HCT116 (cell line): ENCODE measurements around the gene WDR5.

Experiments used
- CTCF ChIP-seq, 3 experiments: fragments of 200-600 bp in 1 of 3; sonication (generic) in 1 of 3; IDR thresholded peaks in 2 of 3; conservative IDR thresholded peaks in 1 of 3; 2 replicates each; pipeline ENCODE4 v1.5.1; 2012 to 2017; ENCODE audit warnings: low read depth in 2 of 3, low read length in 2 of 3, antibody characterized with exemption in 1 of 3, borderline replicate concordance in 1 of 3, control low read depth in 1 of 3, mild to moderate bottlenecking in 1 of 3, mixed read lengths in 1 of 3, mixed run types in 1 of 3, moderate library complexity in 1 of 3; ENCODE audit not compliant: insufficient read depth in 1 of 3
- POLR2AphosphoS5 ChIP-seq: IDR thresholded peaks from 2 replicates; pipeline ENCODE4 v1.6.1; 2011; ENCODE audit warnings: mild to moderate bottlenecking, low read depth, low read length, moderate library complexity

DNA sequence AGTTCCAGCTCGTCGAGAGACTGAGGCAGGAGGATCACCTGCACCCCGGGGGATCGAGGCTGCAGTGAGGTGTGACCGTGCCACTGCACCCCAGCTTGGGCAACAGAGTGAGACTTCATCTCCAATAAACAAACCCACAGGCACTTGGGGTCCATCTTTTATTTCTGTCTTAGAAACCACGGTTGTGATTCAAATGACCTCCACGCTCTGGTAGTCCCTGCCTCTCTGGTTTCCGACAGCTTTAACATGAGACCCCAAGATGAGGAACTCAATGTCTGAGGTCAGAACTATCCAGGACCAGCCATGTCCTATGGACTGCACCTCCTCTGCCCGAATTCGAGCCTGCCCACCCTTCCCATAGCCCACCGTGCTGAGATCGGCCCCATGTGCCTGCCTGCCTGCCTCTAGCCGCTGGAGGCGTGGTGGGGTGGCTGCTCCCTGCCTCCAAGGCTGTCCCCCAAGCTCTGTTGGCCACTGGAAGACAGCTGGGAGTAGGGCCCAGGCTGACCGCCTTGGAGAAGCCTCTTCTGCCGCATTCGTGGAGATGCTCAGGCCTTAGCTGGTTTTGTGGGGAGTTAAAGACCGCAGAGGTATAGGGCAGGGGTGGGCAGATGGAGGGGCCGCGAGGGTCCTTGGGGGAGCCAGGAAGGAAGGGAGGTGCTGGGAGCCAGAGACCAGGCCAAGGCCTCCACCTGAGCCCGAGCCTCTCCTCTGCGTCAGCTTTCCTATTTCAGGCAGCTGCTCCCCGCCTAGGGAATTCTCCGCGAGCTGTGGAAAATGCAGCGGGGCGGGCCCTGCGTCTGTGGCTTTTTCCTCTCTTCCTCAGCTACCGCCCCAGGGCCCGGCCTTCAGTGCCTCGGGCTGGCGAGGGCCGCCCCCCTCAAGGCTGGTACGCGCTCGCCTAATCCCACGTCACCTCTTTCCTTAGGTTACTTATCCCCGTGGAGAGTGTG lies 6.9 kb upstream of the WDR5 start:
- TF ChIP-seq CTCF (IDR thresholded peaks at IDR 0.05 in 2 of 3, conservative IDR thresholded peaks at IDR 0.05 in 1 of 3; ENCODE audit: borderline replicate concordance in 1 of 3, insufficient read depth in 1 of 3, low read depth in 2 of 3, low read length in 2 of 3) (no peak), POLR2AphosphoS5 (no peak)
